ENCODE measurements around the gene AHRR. TPM values are rescaled to one million over a fixed set of nuclear protein-coding genes. Genes with fewer than 3 reads are reported as not detected.

AHRR gene
- total RNA-seq, 1 donor from 2014 or later: 11.3 TPM

- no peaks in the 10 kb centered on the region for H3K9me3 ChIP-seq
- intact Hi-C loops (cut with DNase I): no loop called here
- H3K27ac ChIP-seq: no peak overlapping the region
- peaks cover 82% of the 10 kb centered on the region for H3K36me3 ChIP-seq
- peak; percentile 5 for DNase-seq
- no peaks in the 10 kb centered on the region for H3K4me1 ChIP-seq
- no peaks in the 10 kb centered on the region for H3K27me3 ChIP-seq
- no peak overlapping the region for H3K4me3 ChIP-seq
- no peak for TF ChIP-seq CTCF (IDR thresholded peaks at IDR 0.05)
- ATAC-seq: no peak
Measured at GRCh38 chr5:463301-463700, 141.8 kb downstream of the AHRR start.

- Histone ChIP-seq H3K27me3 (no peaks in the 10 kb centered on the region), H3K36me3 (peaks cover 77% of the 10 kb centered on the region), H3K4me3 (no peak overlapping the region), H3K27ac (no peak overlapping the region), H3K4me1 (no peaks in the 10 kb centered on the region), H3K9me3 (no peaks in the 10 kb centered on the region)
- intact Hi-C loops (cut with DNase I): no loop called here
- TF ChIP-seq CTCF (IDR thresholded peaks at IDR 0.05): no peak
- peak; percentile 65 for ATAC-seq
- peak; percentile 79 for DNase-seq
Measured at GRCh38 chr5:463952-464351, 142.4 kb downstream of the AHRR start.

GRCh38 chr5:464446-464842 is 142.9 kb downstream of the AHRR start:
- no peak overlapping the region for H3K4me3 ChIP-seq
- H3K27me3 ChIP-seq: no peaks in the 10 kb centered on the region
- peaks cover 72% of the 10 kb centered on the region for H3K36me3 ChIP-seq
- H3K27ac ChIP-seq: no peak overlapping the region
- peak; percentile 54 for DNase-seq
- no peak for TF ChIP-seq CTCF (IDR thresholded peaks at IDR 0.05)
- no peaks in the 10 kb centered on the region for H3K9me3 ChIP-seq
- no peak for ATAC-seq
- intact Hi-C loops (cut with DNase I): no loop called here
- H3K4me1 ChIP-seq: no peaks in the 10 kb centered on the region

- no peak for TF ChIP-seq CTCF (IDR thresholded peaks at IDR 0.05)
- no peaks in the 10 kb centered on the region for H3K9me3 ChIP-seq
- no peak overlapping the region for H3K27ac ChIP-seq
- ATAC-seq (peak; percentile 8), DNase-seq (peak; percentile 65)
- no peak overlapping the region for H3K4me3 ChIP-seq
- H3K36me3 ChIP-seq: peaks cover 66% of the 10 kb centered on the region
- H3K4me1 ChIP-seq: no peaks in the 10 kb centered on the region
- intact Hi-C loops (cut with DNase I): no loop called here
- no peaks in the 10 kb centered on the region for H3K27me3 ChIP-seq
Measured at GRCh38 chr5:464843-465590, 143.5 kb downstream of the AHRR start.

GRCh38 chr5:465591-466403 is 144.3 kb downstream of the AHRR start:
- H3K36me3 ChIP-seq: peaks cover 60% of the 10 kb centered on the region
- H3K4me3 ChIP-seq: no peak overlapping the region
- no peaks in the 10 kb centered on the region for H3K4me1 ChIP-seq
- intact Hi-C loops (cut with DNase I): no loop called here
- no peak for TF ChIP-seq CTCF (IDR thresholded peaks at IDR 0.05)
- no peaks in the 10 kb centered on the region for H3K27me3 ChIP-seq
- peak; percentile 4 for ATAC-seq
- H3K27ac ChIP-seq: no peak overlapping the region
- peak; percentile 51 for DNase-seq
- H3K9me3 ChIP-seq: no peaks in the 10 kb centered on the region

Data from upper lobe of right lung (tissue), 1 donor.